Jurkat, Clone E6-1 (cell line): Measurements from ENCODE around the gene CNTNAP4.

Experiments
- DNase-seq: peaks from one replicate; pipeline ENCODE4 v3.0.0-alpha.2; 2011; ENCODE audit warnings: low read depth, low spot score
- H3K4me3 ChIP-seq: 2 replicates; pipeline ENCODE4 v1.5.1; 2011; ENCODE audit warnings: mild to moderate bottlenecking, low read length, control low read depth, moderate library complexity

Gene CNTNAP4

DNA sequence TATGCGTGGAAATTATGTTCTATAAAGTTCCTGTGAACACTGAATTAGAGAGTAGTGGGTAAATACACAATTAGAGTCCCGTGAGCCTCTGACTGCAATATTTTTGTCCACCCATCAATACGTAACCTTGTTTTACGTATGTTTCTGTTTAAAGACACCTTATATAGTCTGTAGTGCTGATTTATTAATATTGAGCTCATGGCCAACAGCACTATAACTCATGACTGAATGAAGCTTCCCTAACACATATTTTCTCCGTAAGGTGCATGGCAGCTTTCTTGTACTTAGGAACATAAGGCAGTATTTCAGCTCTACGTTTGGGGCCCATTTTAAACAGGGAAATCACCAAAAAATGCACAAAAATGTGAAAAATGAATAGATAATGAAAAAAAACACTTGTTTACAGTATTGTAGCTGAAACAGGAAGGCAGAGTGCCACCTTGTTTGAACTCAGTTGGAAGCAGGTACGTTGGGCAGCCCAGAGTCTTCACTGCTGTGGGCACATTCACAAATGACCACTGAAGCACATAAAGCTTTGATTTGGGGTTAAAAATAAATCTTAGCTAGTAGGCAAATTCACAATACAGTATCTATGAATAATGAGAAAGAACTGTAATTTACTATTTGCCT, 108.5 kb downstream of the CNTNAP4 start:
- H3K4me3 ChIP-seq, result no peak overlapping the region
- DNase-seq, result no peak

DNA sequence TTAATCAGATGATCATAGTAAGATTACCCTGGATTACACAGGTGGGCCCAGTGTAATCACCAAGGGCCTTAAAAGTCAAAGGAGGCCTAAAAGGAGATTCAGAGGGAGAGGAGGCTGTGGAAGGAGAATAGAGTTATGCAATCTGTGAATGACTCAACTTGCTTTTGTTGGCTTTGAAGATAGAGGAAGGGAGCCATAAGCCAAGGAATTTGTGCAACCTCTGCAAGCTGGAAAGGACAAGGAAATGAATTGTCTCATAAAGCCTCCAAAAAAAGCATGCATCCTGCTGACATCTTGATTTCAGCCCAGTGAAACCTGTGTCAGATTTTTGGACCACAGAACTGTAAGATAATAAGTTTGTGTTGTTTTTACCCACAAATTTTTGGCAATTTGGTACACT, 109.6 kb downstream of the CNTNAP4 start:
- no peak for DNase-seq
- no peak overlapping the region for H3K4me3 ChIP-seq

DNA sequence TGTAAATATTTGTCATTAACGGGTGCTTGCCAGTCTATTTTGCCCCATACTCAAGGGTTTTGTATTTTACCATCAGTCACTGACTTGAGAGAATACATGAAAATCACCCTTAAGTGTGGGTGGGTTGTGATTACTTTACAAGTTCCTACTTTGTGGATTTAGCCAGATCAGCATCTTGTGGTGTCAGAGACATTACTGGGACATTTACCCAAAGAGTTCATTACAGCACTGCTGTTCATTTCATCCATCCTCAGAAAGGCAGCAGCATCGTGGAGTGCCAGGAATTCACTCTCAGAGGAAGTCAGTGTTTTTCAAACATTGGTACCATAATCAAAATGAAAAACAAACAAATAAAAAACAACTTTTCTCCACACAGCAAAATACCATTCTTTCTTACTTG, 110.8 kb downstream of the CNTNAP4 start:
- no peak overlapping the region for H3K4me3 ChIP-seq
- DNase-seq, result no peak

DNA sequence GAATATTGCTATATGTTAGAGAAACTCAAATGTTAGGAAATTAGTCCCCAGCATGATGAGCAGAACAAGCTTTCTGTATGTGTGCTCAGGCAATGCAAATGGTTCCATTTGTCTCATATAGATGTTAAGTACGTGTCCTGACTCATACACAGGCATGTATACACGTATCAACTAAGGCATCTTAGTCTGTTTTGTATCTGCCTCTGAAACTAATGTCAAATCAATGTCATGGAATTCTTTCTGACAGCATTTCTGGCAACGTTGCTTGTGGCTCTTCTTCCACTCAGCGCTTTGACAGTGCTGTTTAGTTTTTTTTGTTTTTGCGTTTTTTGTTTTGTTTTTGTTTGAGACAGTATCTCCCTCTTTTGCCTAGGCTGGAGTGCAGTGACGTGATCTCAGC, 111.9 kb downstream of the CNTNAP4 start:
- no peak for DNase-seq
- no peak overlapping the region for H3K4me3 ChIP-seq

DNA sequence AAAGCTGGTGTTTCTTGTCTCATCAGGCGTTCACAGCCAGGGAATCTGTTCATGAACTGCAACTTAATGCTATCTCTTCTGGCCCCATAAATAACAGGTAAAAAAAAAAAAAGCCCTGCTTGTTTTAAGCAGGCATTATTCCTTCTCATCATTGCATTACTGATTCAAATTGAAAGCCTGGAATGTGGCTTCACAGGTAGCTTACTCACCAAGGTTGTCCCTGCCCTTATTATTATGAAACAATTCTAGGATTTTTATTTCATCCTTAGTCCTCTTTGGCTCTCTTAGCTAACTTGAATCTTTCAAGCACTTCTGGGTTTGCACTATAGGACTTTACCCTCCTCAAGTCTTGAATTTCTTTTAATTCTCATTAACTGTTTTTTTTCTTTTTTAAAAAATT, 113.3 kb downstream of the CNTNAP4 start:
- no peak overlapping the region for H3K4me3 ChIP-seq
- no peak for DNase-seq

DNA sequence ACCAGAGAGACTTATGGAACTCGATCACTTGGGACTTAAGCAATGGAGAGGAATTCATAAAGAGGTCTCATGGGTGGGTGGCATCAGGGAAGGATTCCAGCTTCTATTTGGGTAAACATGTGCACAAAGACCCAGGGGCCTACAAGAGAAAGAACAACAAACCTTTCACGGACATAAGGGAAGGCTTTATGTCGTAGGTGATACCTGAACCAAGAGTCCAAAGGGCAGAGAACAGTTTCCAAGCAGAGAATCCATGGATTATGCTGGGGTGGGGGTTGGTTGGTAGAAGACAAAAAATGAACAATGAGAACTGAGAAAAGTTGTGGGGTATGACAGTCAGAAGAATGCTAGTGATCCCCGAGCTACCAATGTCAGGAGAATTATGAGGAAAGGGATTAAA, 119.8 kb downstream of the CNTNAP4 start:
- no peak for DNase-seq

DNA sequence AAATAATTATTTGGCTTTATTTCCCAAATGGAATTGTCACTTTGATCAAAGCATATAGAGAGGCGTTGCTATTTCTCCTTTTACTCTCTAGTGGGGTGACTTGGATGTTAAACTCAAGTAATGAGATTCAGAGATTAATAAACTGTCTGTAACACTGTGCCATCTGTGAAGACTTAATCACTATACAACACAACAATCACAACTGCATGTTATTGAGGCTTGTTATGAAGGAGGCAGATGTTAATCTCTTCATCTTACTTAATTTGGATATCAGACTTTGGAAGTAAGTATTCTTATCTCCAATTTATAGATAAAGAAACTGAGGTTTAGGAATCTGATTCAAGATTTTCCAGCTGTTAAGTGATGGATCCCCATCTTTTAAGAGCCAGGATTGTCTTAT, 132.5 kb downstream of the CNTNAP4 start:
- no peak overlapping the region for H3K4me3 ChIP-seq
- no peak for DNase-seq

More for the DNA sequence above, 119.8 kb downstream of the CNTNAP4 start:
- no peak overlapping the region for H3K4me3 ChIP-seq

DNA sequence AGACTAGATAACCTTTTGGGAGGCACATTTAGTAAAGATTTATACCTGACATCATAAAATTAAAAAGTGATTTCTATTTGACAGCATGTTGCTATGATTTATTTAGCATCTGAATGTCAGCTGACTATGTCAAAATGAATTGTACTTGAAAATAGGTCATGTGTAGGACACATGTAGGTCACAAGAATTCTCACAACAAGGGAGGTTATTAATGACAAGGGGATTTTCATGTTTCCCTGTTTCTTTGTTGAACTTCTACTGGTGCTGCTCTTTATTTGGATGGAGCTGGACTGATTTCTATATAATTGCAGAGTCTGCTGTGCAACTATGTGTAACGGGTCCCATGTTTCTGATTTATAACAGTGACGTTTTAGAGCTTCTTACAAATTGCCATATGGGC, 144.4 kb downstream of the CNTNAP4 start:
- H3K4me3 ChIP-seq, result no peak overlapping the region

DNA sequence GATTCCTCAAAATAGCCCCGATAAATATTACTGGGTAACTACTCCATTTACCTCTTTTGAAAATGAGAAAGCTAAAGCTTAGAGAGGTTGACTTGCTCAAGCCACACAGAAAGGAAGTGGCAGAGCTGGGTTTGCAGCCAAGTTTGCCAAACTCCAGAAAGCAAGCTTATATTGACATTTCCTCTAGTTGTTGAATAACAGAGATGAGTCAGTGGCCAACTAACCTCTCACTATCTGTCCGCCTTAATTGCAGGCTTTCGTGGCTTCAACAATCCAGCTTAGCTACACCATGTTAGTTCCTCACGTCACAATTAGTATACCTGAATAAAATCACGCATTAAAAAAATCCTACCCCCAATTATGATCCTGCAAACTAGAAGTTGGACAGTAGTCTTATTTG, 151.7 kb downstream of the CNTNAP4 start:
- H3K4me3 ChIP-seq, result no peak overlapping the region

More for the DNA sequence above, 144.4 kb downstream of the CNTNAP4 start:
- no peak for DNase-seq

DNA sequence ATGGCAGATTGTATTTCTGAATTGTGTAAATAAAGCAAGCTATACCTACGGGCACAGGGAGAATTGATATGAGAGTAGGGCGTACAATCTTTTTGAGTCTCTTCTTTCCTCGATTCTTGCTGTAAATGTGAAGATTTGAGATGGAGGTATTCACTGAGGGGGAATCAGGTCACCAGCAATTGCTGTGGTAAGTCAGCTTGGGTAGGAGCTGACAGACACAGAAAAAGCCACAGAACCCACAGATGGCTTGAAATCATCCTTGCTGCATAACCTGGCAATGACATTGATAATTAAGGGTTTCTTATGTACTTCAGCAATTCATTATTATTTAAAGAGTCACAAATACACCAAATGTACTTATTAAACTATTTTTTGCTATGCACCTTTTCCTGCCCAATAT, 164.2 kb downstream of the CNTNAP4 start:
- H3K4me3 ChIP-seq, result no peak overlapping the region
- DNase-seq, result no peak

More for the DNA sequence above, 151.7 kb downstream of the CNTNAP4 start:
- DNase-seq, result no peak

DNA sequence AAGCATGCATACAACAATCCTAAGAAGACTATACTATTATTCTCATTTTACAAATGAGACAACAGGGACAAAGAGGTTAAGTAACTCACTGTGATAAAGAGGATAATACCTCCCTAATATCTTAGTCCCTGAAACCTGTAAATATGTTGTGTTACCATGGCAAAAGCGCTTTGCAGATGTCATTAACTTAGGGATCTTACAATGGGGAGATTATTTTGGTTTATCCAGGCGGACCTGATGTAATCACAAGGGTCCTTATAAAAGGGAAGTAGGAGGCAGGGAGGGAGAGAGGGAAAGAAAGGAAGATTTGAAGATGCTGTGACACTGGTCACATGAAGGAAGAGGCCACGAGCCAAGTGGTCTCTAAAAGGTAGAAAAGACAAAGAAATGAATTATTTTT, 164.7 kb downstream of the CNTNAP4 start:
- no peak for DNase-seq
- no peak overlapping the region for H3K4me3 ChIP-seq

DNA sequence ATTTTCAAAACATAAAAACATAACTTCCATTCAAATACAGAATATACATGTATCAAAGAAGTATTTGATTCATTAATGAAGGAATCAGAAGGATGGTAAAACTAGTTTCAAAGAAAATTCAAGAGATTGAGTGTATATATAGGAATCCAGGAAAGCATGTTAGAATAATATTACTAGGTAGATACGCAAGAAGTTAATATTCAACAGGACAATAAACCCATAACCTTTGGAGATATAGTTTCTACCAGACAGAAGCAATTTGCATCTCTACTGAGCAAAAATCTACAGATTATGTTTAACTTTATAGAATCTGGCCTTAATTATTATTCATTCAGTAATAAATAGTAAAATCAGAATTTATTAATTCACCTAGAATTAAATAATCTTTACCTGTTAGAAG, 166.8 kb downstream of the CNTNAP4 start:
- no peak for DNase-seq
- no peak overlapping the region for H3K4me3 ChIP-seq

DNA sequence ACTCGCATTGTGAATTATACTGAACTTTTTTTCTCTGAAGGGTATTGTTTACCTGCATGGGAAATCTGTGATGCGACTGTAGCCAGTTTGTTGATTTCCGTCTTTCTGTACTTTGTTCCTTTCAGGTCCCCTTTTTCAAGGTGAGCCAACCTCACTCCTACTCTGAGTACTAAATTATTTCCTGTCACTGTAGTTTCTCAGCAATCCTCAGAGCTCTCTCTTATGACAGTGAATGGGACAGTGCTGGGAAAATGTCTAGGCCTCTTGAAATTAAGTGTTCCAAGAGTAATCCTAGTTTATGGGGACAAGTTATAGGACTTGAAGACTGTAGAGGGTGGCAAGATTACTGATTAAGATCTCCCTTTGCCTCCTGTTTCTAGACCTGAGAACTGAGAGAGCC, 167.6 kb downstream of the CNTNAP4 start:
- H3K4me3 ChIP-seq, result no peak overlapping the region
- no peak for DNase-seq

DNA sequence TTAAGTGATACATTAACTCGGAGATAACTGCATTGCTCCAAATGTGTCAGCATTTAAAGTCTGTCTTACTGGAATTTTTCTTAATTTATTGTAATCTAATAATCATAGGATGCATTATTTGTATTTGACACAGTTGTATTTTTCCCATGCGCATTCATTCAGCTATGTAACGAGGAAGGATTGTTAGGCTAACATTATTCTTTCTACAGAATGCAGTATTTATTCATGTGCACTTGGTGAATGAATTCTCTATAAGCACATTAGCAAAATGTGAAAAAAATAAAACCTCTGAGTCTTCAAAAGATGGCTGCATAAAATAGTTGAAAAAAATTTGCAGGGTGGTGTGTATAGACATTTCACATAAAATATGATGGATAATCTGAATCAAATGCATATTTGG, 168.6 kb downstream of the CNTNAP4 start:
- no peak for DNase-seq
- no peak overlapping the region for H3K4me3 ChIP-seq

DNA sequence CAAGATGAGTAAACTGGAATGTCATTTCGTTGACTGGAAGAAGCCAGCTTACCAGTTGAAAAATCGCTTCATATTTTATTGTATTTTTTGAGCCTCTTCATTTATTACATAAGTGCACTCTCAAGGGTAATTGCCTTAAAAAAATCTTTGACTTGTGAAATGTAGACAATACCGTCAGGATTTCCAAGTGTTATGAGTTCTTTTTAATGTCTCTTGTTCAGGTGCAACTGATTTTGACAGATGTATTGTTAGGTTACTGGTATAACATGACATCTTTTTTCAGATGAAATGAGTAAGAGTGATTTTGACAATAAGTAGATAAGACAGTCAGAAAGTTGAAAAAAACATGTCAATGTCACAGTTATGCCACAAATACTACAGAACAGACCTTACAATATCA, 169.1 kb downstream of the CNTNAP4 start:
- no peak for DNase-seq
- H3K4me3 ChIP-seq, result no peak overlapping the region

DNA sequence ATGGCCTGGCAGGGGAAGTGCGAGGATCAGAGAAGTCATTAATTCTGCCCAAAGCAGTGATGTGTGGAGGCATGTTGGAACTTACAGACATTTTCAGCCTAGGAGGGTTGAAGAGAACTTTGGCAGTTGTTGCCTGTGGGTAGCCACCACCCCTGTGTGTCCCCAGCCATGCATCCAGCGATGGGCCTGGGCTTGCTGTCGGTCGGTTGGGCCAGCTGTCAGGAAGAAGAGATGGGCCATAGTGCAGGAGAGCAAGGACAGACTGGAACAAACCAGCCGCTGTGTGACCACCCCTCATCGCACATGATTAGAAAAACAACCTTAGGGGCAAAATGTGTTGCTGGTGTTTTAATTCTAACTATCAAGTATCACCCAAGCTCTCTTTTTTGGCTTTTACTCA, 173.7 kb downstream of the CNTNAP4 start:
- H3K4me3 ChIP-seq, result no peak overlapping the region
- no peak for DNase-seq

DNA sequence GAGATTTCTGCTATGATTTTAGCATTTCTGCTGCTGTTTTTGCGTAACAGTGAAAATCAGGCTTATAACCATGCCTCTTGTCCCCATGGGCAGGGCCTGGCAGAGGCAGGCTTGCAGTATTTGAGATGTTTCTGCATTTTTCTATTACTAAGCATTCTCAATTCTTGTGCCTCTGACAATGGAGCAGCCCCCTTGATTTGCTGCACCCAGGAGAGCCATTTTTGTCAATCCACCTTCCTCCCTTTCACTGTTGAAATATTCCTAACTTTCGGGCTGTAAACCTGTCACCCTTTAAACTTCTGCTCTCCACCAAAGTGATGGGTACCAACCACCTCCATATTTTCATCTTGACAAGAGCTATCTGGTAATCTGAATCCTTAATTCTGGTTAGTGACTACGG, 178.1 kb downstream of the CNTNAP4 start:
- H3K4me3 ChIP-seq, result no peak overlapping the region
- DNase-seq, result no peak

DNA sequence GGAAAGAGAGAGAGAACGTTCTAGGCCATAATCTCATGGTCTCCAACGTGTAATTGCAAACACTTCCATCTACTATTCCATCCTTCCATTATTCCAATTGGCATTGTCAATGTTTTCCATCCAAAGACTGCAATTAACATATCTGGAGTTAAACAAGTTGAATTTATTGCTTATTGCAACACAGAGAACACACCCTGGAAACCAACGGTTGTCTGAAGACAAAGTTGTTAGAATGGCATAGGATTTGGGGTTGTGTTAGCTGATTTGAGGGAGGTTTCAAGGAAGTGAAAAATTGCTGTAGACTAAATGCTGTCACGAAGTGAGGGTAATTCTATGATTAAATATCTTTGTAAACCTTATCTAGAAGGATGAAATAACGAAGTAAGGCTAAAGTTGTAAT, 178.8 kb downstream of the CNTNAP4 start:
- H3K4me3 ChIP-seq, result no peak overlapping the region
- DNase-seq, result no peak

DNA sequence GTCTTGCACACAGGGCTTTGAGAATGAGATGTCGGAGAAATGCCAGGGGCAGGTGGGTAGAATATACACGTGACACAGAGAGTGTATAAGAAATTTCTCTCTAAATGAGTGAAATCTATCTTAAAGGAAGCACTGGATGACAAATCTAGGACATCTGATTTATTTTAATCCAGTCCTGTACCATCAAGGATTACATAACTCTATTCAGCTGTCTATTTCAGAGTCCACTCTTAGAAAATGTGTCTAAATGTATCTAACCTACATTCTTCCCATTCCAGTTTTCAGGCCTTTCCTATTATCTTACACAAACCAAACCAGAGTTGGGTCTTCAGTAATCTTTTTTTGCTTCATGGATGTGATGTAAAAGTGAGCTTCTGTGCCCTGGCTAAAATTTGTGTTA, 181.9 kb downstream of the CNTNAP4 start:
- no peak for DNase-seq
- no peak overlapping the region for H3K4me3 ChIP-seq

DNA sequence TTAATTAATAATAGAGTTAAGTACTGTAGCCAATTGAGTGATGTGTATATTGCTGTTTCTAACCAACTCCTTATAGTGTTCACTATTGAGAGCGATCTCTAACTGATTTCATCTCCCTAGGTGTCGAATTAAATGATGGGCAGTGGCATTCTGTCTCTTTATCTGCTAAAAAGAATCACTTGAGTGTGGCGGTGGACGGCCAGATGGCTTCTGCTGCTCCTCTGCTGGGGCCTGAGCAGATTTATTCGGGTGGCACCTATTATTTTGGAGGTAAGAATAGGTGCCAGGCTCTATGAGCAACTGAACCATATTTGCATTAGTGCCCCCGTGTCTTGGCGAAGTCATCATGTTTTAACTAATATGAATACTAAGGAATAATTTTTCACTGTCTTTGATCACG, 184.6 kb downstream of the CNTNAP4 start:
- DNase-seq, result no peak
- H3K4me3 ChIP-seq, result no peak overlapping the region

DNA sequence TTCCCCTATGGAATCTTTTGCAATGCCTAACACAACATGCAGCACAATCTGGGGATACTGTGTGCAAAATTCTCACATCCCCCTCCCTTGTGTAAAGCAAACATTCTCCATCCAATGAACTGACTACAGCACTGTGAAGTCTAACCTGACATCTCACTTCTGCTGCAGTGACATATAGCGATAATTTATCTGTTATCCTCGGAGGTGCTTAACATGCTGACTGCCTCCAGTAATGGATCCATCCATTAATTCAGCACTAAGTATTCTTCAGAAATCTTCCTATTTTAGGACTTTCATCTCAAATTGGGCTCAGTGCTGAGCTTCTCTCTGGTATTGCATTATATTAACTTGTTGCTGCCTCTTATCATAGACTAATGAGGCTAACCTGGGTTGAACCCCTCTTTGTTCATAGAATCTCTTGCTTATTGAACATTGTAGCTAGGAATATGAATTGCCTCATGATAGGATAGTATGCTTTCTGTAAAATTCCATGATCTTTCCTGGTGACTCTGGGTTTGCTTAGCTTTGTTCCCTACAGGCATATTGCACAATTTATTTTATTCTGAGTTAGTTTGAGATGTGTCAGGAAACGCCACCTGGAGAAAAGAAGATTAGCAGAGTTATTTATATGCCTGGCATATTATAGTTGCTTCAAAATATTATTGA, 187.9 kb downstream of the CNTNAP4 start:
- H3K4me3 ChIP-seq, result no peak overlapping the region
- no peak for DNase-seq
